Ascending aorta (tissue), 2 donors: Measurements from ENCODE around the gene MYL10. TPM values are rescaled to one million over a fixed set of nuclear protein-coding genes. Genes with fewer than 3 reads are reported as not detected.

ENCODE experiments used
- DNase-seq, 2 donors: peaks; one replicate each; pipeline ENCODE4 v3.0.0-alpha.2; 2019; ENCODE audit warnings: low spot score in 2 of 2
- H3K27ac ChIP-seq, 2 donors: fragments of 200-600 bp; sonication (generic); one replicate each; pipeline ENCODE4 v1.5.1; 2016 to 2017; ENCODE audit warnings: mild to moderate bottlenecking in 1 of 2
- H3K27me3 ChIP-seq: fragments of 200-600 bp; sonication (generic); one replicate; pipeline ENCODE4 v1.5.1; 2017
- H3K36me3 ChIP-seq, 2 donors: fragments of 200-600 bp; sonication (generic); one replicate each; pipeline ENCODE4 v1.5.1; 2016
- H3K4me1 ChIP-seq, 2 donors: fragments of 200-600 bp; sonication (generic); one replicate each; pipeline ENCODE4 v1.5.1; 2016 to 2017; ENCODE audit warnings: mild to moderate bottlenecking in 1 of 2
- H3K4me3 ChIP-seq, 2 donors: fragments of 200-600 bp; sonication (generic); one replicate each; pipeline ENCODE4 v1.5.1; 2016 to 2017; ENCODE audit warnings: mild to moderate bottlenecking in 1 of 2
- H3K9me3 ChIP-seq, 2 donors: fragments of 200-600 bp; sonication (generic); one replicate each; pipeline ENCODE4 v1.5.1; 2016
- CTCF ChIP-seq, 3 experiments: fragments of 200-600 bp in 2 of 3; fragments of 450-650 bp in 1 of 3; sonication (generic) in 2 of 3; IDR thresholded peaks; one replicate each; pipeline ENCODE4 v1.5.1; 2016 to 2019; ENCODE audit warnings: antibody characterized with exemption in 3 of 3, mild to moderate bottlenecking in 1 of 3, moderate library complexity in 1 of 3
- intact Hi-C: fragments of 100-400 bp; cut with DNase I; formaldehyde crosslinking; loops from one replicate; pipeline ENCODE4 v1.15.1; 2023
- total RNA-seq: library from RNA; depleted of rRNA; stranded (reverse); fragments of >200 nt; gene quantifications from one replicate; pipeline ENCODE4 v1.1.0, GENCODE V29; 2016

Gene MYL10
- total RNA-seq, 1 donor from 2014 or later = not detected

DNA sequence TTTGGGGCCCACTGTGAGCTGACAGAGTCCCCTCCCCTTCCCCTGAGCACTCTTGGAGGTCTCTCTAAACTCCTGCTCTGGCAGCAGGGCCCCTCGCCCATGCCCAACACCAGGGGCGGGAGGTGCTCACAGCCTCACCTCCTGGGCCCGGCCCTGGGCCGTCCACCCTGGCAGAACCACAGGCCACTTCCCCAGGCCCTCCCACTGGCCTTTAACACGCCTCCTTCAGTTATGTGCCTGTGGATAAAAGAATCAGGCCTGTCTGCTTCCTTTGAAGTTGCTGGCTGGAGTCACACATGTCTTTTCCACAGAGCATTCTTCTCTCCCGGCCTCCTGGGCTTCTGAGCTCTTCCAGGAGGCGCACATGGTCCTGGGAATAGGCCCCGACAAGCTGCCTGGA, 10.2 kb downstream of the MYL10 start:
- H3K4me3 ChIP-seq = no peak overlapping the region
- intact Hi-C loops = loop anchor here (10.0 kb wide), 1 partner anchor 316 kb away; no protein-coding TSS in a partner anchor
- no peaks in the 10 kb centered on the region for H3K36me3 ChIP-seq
- no peak for TF ChIP-seq CTCF (IDR thresholded peaks at IDR 0.05)
- no peak for DNase-seq
- peaks cover 11 to 13% of the 10 kb centered on the region in 2 donors for H3K4me1 ChIP-seq
- H3K27me3 ChIP-seq = no peaks in the 10 kb centered on the region
- H3K27ac ChIP-seq = no peak overlapping the region
- H3K9me3 ChIP-seq = no peaks in the 10 kb centered on the region

DNA sequence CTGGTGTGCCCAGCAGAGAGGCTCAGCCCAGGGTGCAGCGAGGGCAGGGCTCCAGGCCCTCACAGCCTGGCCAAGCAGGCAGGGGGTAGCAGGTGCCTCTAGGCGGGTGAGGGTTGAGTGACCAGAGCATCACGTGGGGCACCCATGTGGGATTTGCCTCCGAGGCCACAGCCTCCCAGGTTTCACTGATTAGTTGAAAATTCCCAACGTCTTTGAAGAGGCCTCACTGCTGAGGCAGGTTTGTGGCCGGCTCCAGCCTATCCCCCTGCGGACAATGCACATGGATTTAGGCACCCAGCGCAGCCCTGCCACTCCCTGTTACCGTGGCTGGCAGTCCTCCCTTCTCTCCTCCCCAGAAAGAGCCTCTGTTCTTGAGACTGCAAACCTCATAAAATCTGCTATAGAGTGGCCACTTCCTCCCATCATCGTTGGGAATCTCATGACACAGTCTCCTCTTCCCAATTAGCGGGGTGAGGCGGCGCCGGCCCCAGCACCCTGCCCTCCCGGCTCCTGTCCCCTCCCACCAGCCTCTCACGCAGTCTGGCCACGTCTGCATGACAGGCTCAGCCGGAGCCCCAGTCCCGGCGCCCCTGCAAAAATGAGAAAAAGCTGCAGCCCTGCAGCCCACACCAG, 10.8 kb downstream of the MYL10 start:
- Histone ChIP-seq H3K9me3 (no peaks in the 10 kb centered on the region), H3K4me3 (no peak overlapping the region), H3K36me3 (no peaks in the 10 kb centered on the region), H3K27ac (no peak overlapping the region), H3K27me3 (no peaks in the 10 kb centered on the region), H3K4me1 (peaks cover 11 to 19% of the 10 kb centered on the region in 2 donors)
- no peak for DNase-seq
- no peak for TF ChIP-seq CTCF (IDR thresholded peaks at IDR 0.05)
- intact Hi-C loops = loop anchor here (10.0 kb wide), 1 partner anchor 316 kb away; no protein-coding TSS in a partner anchor

DNA sequence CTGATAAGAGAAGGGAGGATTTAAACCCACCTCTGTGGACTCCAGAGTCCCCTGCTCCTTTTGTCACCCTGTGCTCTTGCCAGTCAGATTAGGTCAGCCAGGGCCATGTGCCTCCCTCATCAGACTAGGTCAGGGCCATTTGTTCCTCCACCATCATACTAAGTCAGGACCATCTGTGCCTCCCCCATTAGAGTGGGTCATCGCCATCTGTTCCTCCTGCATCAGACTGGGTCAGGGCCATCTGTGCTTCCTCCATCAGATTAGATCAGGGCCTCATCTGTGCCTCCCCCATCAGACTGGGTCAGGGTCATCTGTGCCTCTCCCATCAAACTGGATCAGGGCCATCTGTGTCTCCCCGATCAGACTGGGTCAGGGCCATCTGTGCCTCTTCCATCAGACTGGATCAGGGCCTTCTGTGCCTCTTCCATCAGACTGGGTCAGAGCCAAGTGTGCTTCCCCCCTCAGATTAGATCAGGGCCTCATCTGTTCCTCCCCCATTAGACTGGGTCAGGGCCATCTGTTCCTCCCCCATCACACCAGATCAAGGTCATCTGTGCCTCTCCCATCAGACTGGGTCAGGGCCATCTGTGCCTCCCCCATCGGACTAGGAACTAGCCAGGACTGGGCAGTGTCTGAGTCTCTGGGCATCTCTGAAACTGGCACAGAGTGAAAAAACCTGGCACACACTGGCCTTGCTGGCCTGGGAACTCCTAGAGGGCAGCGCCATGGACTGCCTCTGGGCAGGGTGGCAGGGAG, 11.5 kb downstream of the MYL10 start:
- TF ChIP-seq CTCF (IDR thresholded peaks at IDR 0.05) = no peak
- Histone ChIP-seq H3K36me3 (no peaks in the 10 kb centered on the region), H3K4me1 (peaks cover 11 to 21% of the 10 kb centered on the region in 2 donors), H3K9me3 (no peaks in the 10 kb centered on the region), H3K27me3 (no peaks in the 10 kb centered on the region), H3K4me3 (no peak overlapping the region), H3K27ac (no peak overlapping the region)
- intact Hi-C loops = loop anchor here (10.0 kb wide), 1 partner anchor 317 kb away; no protein-coding TSS in a partner anchor
- DNase-seq = no peak

- TF ChIP-seq CTCF (IDR thresholded peaks at IDR 0.05) = no peak
Observed at GRCh38 chr7:101615446-101615845, 13.7 kb downstream of the MYL10 start.

DNA sequence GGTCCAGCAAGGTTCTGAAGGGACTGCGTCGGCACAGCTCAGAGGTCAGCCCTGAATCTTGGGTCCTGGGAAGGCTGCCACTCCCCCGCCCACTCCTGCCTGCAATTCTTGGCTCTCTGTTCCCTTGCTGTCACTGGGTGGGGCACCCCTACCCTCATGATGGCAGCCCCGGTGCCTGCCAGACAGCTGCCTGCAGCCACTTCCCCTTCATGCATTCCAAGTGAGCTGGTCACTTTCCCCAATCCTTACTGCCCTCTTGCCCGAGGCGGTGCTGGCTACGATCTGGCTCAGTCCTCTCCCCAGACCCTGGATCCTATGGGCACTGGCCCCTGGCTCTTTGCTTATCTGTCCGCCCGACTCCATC, 14.2 kb downstream of the MYL10 start:
- peak; percentile 51 to 87 for DNase-seq
- H3K27ac ChIP-seq = peak overlapping the region; percentile 75 to 96
- H3K4me3 ChIP-seq = no peak overlapping the region
- H3K9me3 ChIP-seq = no peaks in the 10 kb centered on the region
- H3K4me1 ChIP-seq = peaks cover 11 to 21% of the 10 kb centered on the region in 2 donors
- H3K36me3 ChIP-seq = no peaks in the 10 kb centered on the region
- no peaks in the 10 kb centered on the region for H3K27me3 ChIP-seq
- intact Hi-C loops = loop anchor here (2.0 to 10.0 kb wide), 2 partner anchors 66 to 320 kb away; no protein-coding TSS in a partner anchor
- no peak for TF ChIP-seq CTCF (IDR thresholded peaks at IDR 0.05)

More at GRCh38 chr7:101615446-101615845, 13.7 kb downstream of the MYL10 start:
- Histone ChIP-seq H3K36me3 (no peaks in the 10 kb centered on the region), H3K27me3 (no peaks in the 10 kb centered on the region), H3K9me3 (no peaks in the 10 kb centered on the region), H3K27ac (peak overlapping the region; percentile 75 to 96), H3K4me1 (peaks cover 11 to 21% of the 10 kb centered on the region in 2 donors), H3K4me3 (no peak overlapping the region)
- intact Hi-C loops = loop anchor here (2.0 to 10.0 kb wide), 2 partner anchors 65 to 319 kb away; no protein-coding TSS in a partner anchor
- no peak for DNase-seq
